Left colon (tissue), 2 donors: Measurements from ENCODE around the gene ATP8B3. TPM values are rescaled to one million over a fixed set of nuclear protein-coding genes. Genes with fewer than 3 reads are reported as not detected.

Experiments
- ATAC-seq: fragments of 200-7000 bp; cut with Tn5 transposase; one replicate; pipeline ENCODE4 v1.9.1; 2020; ENCODE audit warnings: mild to moderate bottlenecking, moderate library complexity
- DNase-seq, 2 donors: peaks; one replicate each; pipeline ENCODE4 v3.0.0-alpha.2; 2020
- intact Hi-C, 2 donors: fragments of 100-400 bp; cut with DNase I in 1 of 2; cut with micrococcal nuclease in 1 of 2; formaldehyde crosslinking; loops; one replicate each; pipeline versions ENCODE4 v1.11.2 to v1.14.0; 2022; cut with DNase I, micrococcal nuclease
- microRNA-seq, 2 donors: library from miRNA; unstranded; fragments of <30 nt; microRNA quantifications; one replicate each; pipeline versions ENCODE4 v1.1.0 to v1.2.0, GENCODE V29; 2020
- total RNA-seq, 2 donors: library from RNA; stranded (reverse); fragmentation: NEBNext Ultra II Directional; extraction: Animal tissue kit (Norgen Biotek cat#: 25700); gene quantifications; one replicate each; pipeline ENCODE4 v1.2.1, GENCODE V29; 2021
- donor health status: DM: no; HTN: no; CAD: no.
- donor health status: DM: yes; HTN: yes; CAD: no.

ATP8B3 gene
- total RNA-seq, 2 donors from 2014 or later = 0.52 to 0.84 TPM

DNA sequence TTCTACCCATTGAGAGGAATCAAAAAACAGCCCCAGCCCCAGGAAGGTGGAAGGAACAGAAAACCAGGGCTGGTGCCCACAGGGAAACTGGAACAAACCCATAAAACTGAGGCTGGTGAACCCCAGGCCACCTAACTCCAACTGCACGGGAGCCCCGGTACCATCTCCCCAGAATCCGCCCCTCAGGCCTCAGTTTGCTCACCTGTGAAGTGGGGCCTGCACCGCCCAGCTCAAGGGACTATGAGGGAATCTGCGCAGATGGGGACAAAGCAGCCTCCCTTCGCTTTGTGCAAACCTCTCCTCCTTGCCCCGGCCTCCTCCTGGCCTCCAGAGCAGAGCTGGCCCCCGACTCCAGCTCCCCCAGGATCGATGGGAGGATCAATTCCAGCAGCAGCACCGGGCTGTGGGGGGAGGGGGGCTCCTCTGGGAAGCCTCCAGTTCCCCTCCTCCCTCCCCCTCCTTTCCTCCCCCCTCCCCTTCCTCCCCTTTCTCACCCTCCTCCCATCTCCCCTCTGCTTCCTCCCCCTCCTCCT lies 67.9 kb downstream of the ATP8B3 start:
- intact Hi-C loops = no loop called here
- DNase-seq = no peak
- ATAC-seq = no peak

DNA sequence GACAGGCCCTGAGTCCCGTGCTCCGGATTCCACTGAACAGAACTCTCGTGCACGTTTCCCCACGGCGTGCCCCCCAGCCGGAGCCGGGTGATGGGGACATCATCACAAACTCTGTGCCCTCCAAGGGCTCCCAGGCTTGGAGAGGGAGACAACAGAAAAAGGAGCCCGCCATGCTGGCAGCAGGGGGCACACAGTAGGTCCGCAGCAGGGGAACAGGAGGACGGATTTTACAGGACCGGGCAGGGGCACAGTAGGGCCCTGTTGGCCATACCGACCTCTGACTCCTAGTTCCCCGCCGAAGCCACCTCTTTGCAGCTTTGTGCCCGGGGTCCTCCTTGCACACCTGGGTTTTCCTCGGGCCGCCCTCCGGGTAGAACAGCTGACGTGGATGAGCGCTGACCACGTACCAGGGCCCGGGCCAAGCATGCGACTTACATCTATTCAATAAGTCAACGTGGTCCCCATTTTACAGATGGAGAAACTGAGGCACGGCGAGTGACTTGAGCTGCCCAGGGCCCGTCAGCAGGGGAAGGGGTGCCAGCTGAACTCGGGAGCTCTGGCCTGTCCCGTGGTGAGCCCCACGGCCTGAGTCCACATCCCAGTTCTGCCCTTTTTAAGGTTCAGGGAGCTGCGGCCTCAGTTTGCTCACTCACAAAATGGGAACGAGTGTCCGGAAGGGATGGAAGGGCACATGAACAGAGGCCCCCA lies 68.9 kb downstream of the ATP8B3 start:
- DNase-seq (no peak), ATAC-seq (no peak)
- intact Hi-C loops = no loop called here

DNA sequence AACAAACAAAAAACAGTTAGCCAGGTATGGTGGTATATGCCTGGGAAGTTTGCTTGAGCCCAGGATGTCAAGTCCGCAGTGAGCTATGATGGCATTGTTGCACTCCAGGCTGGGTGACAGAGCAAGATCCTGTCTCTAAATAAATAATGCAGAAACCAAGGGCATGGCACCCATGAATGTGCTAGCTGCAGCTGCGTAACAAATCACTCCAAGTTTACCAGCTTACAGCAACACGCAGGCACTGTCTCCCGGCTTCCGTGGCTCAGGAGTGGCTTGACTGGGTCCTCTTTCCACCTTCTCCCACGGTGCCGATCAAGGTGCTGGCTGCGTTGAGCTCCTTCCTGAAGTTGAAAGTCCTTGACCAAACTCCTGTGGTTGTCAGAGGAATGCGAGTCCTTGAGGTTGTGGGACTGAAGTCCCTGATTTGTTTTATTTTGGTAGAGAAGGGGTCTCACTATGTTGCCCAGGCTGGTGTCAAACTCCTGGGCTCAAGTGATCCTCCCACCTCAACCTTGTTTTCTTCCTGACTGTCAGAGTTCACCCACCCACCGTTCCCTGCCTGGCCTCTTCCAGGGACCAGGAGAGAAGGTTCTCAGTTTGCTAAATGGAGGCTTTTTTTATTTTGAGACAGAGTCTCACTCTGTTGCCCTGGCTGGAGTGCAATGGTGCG lies 72.0 kb downstream of the ATP8B3 start:
- intact Hi-C loops = no loop called here

DNA sequence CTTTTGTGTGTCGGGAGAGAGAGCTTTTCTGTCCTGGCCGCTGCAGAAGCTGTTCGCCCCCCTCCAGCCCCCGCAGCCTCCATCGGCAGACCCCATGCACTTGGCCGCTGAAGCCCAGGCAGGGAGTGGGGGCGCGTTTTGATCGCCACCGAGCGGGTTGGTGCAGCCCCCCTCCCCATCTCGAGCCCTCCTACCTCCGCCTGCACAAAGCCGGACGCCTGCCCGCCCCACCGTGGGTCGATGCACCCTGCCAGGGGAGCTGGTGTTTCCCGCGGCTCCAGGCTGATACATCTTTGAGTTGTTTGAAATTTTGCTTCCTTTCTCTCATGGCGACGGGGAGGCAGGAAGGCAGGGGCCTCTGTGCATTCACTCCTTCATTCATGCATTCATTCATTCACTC lies 75.1 kb downstream of the ATP8B3 start:
- intact Hi-C loops = no loop called here
- ATAC-seq = no peak
- DNase-seq = no peak

More for the DNA sequence above, 72.0 kb downstream of the ATP8B3 start:
- DNase-seq = no peak
- no peak for ATAC-seq

DNA sequence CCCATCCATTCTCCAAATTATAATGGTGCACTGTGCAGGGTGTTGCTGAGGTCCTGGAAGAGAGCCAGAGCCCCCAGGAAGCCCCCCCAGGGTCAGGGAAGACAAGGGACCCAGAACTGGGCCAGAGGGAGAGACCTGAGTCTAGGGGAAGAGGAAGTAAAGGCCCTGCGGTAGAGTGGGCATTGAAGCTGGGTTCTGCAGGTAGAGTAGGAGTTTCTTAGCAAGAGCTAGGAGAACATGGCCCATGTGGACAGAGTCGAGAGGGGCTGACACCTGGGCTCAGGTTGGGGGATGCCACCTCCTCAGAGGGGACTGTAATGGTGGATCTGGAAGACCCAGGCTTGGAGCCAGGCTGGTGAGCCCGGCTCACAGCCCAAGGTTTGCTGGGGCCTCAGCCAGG lies 75.8 kb downstream of the ATP8B3 start:
- DNase-seq = no peak
- intact Hi-C loops = no loop called here
- ATAC-seq = no peak

DNA sequence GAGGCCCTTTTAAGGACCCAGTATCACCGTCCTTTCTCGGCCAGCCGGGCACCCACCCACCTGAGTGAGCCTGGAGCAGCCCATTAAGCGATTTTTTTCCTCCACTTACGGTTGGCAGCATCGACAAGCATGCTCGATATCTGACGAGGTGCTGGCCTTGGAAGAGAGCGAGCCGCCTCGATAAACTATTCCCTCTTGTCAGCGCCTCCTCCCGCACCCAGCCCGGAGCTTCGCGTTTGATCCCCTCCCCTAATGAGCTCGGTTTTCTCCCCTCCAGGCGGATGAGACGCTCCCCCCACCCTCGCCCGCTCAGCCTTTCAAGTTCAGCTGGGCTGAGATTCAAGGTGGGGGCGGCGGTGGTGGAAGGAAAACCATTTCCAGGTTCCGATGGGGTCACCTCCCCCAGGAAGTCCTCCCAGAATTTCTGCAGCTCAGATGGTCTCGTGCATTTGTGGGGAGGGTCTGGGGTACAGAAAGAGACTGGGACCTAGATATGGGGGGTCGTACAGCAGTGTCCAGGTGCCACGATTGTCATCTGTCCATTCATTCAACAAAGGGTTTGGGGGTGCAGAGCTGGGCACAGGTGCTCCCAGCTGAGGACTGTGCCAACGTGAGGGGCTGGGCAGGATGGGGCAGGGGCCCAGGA lies 77.6 kb downstream of the ATP8B3 start:
- DNase-seq (no peak), ATAC-seq (no peak)
- intact Hi-C loops = no loop called here

Small RNAs within 50 kb of the gene (microRNA-seq; reads per million reads assigned to microRNA genes)
- 0 to 8.2 reads per million in 2 donors for gene MIR1909

Other genes with a start within 250 kb of the ATP8B3 start
- 10 to 100 TPM; 22.3 to 24.8 TPM for gene MEX3D, start 244.0 kb downstream of the ATP8B3 start, total RNA-seq
- gene MBD3, start 219.4 kb downstream of the ATP8B3 start, total RNA-seq = 10 to 100 TPM; 47.7 to 57.5 TPM
- gene UQCR11, start 206.8 kb downstream of the ATP8B3 start, total RNA-seq = 100 to 1,000 TPM; 337 to 359 TPM
- 10 to 100 TPM; 64.1 to 64.7 TPM for gene TCF3, start 159.7 kb downstream of the ATP8B3 start, total RNA-seq
- not detected for gene ONECUT3, start 58.8 kb downstream of the ATP8B3 start, total RNA-seq
- 10 to 100 TPM; 41.9 to 43.0 TPM for gene REXO1, start 36.2 kb upstream of the ATP8B3 start, total RNA-seq
- 10 to 100 TPM; 30.6 to 35.9 TPM for gene KLF16, start 51.3 kb upstream of the ATP8B3 start, total RNA-seq
- 10 to 100 TPM; 61.5 to 63.5 TPM for gene ABHD17A, start 73.2 kb upstream of the ATP8B3 start, total RNA-seq
- 10 to 100 TPM; 19.1 to 29.1 TPM for gene ADAT3, start 93.1 kb upstream of the ATP8B3 start, total RNA-seq
- 10 to 100 TPM; 56.3 to 76.5 TPM for gene SCAMP4, start 93.1 kb upstream of the ATP8B3 start, total RNA-seq
- 10 to 100 TPM; 51.4 to 74.1 TPM for gene CSNK1G2, start 128.9 kb upstream of the ATP8B3 start, total RNA-seq
- gene BTBD2, start 203.4 kb upstream of the ATP8B3 start, total RNA-seq = 10 to 100 TPM; 73.1 to 73.7 TPM
- 100 to 1,000 TPM; 242 to 319 TPM for gene MKNK2, start 239.0 kb upstream of the ATP8B3 start, total RNA-seq